ENCODE data around the gene RXRA. TPM values are rescaled to one million over a fixed set of nuclear protein-coding genes. Genes with fewer than 3 reads are reported as not detected.

Gene RXRA
- total RNA-seq, 1 experiment from 2014 or later = 31.6 TPM

GRCh38 chr9:134336228-134336627 is 10.0 kb downstream of the RXRA start:
- CTCF ChIA-PET = no interaction called here
- no peak for DNase-seq (ENCODE audit: low read depth, low spot score)
- in situ Hi-C loops (cut with HindIII; ENCODE audit: low pct_unique_long_range_greater_than_20kb, low sequenced_read_pairs) (no loop called here), intact Hi-C loops (cut with micrococcal nuclease; ENCODE audit: unreplicated experiment) (no loop called here)
- no TSS peak for BruUV-seq (replicated peaks)
- ATAC-seq = no peak
- TF ChIP-seq POLR2AphosphoS5 (IDR thresholded peaks at IDR 0.05; ENCODE audit: low read depth, low read length) (no peak), CTCF (IDR thresholded peaks at IDR 0.05) (no peak), TCF7L2 (IDR thresholded peaks at IDR 0.05; ENCODE audit: low read depth, low read length) (no peak), SIN3A (IDR thresholded peaks at IDR 0.05; ENCODE audit: borderline replicate concordance, insufficient read depth, low read depth, low read length) (no peak)
- H3K27me3 ChIP-seq (ENCODE audit: control insufficient read depth, insufficient read depth, low read length) = no peaks in the 10 kb centered on the region
- no peaks in the 10 kb centered on the region for H3K9me3 ChIP-seq (ENCODE audit: control insufficient read depth, insufficient read depth, low read depth, low read length)
- POLR2A ChIA-PET = no interaction called here
- peaks cover 21% of the 10 kb centered on the region for H3K4me1 ChIP-seq (ENCODE audit: control insufficient read depth, insufficient read depth, low read length)
- H3K36me3 ChIP-seq (ENCODE audit: control insufficient read depth, insufficient read depth, low read length) = no peaks in the 10 kb centered on the region
- no peak overlapping the region for H3K4me3 ChIP-seq (ENCODE audit: low read depth in 2 of 2, low read length in 2 of 2)
- no peak overlapping the region for H3K27ac ChIP-seq (ENCODE audit: low read length)

GRCh38 chr9:134336924-134337323 is 10.7 kb downstream of the RXRA start:
- no peak overlapping the region for H3K27ac ChIP-seq (ENCODE audit: low read length)
- CTCF ChIA-PET = no interaction called here
- intact Hi-C loops (cut with micrococcal nuclease; ENCODE audit: unreplicated experiment) (no loop called here), in situ Hi-C loops (cut with HindIII; ENCODE audit: low pct_unique_long_range_greater_than_20kb, low sequenced_read_pairs) (no loop called here)
- no peak for DNase-seq (ENCODE audit: low read depth, low spot score)
- no peak for ATAC-seq
- H3K36me3 ChIP-seq (ENCODE audit: control insufficient read depth, insufficient read depth, low read length) = no peaks in the 10 kb centered on the region
- peaks cover 21% of the 10 kb centered on the region for H3K4me1 ChIP-seq (ENCODE audit: control insufficient read depth, insufficient read depth, low read length)
- no peaks in the 10 kb centered on the region for H3K27me3 ChIP-seq (ENCODE audit: control insufficient read depth, insufficient read depth, low read length)
- POLR2A ChIA-PET = no interaction called here
- no peaks in the 10 kb centered on the region for H3K9me3 ChIP-seq (ENCODE audit: control insufficient read depth, insufficient read depth, low read depth, low read length)
- no peak for TF ChIP-seq SIN3A (IDR thresholded peaks at IDR 0.05; ENCODE audit: borderline replicate concordance, insufficient read depth, low read depth, low read length)
- TF ChIP-seq TCF7L2 (IDR thresholded peaks at IDR 0.05; ENCODE audit: low read depth, low read length) = no peak
- no peak for TF ChIP-seq CTCF (IDR thresholded peaks at IDR 0.05)
- no peak for TF ChIP-seq POLR2AphosphoS5 (IDR thresholded peaks at IDR 0.05; ENCODE audit: low read depth, low read length)
- no peak for TF ChIP-seq REST (IDR thresholded peaks at IDR 0.05; ENCODE audit: insufficient read depth in 1 of 2, low read depth in 2 of 2, low read length in 1 of 2)
- BruUV-seq (replicated peaks) = no TSS peak
- no peak overlapping the region for H3K4me3 ChIP-seq (ENCODE audit: low read depth in 2 of 2, low read length in 2 of 2)

Measured in Panc1 (cell line).